Measurements from ENCODE around the gene PRSS37. TPM values are rescaled to one million over a fixed set of nuclear protein-coding genes. Genes with fewer than 3 reads are reported as not detected.

PRSS37 gene, protein sequence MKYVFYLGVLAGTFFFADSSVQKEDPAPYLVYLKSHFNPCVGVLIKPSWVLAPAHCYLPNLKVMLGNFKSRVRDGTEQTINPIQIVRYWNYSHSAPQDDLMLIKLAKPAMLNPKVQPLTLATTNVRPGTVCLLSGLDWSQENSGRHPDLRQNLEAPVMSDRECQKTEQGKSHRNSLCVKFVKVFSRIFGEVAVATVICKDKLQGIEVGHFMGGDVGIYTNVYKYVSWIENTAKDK
- not detected in 2 replicates for total RNA-seq

GRCh38 chr7:141841385-141841784 is at the start of gene PRSS37:
PRSS37 (minus strand) TSS chr7:141841485; CDS start chr7:141841049, 436 bp downstream.

DNA sequence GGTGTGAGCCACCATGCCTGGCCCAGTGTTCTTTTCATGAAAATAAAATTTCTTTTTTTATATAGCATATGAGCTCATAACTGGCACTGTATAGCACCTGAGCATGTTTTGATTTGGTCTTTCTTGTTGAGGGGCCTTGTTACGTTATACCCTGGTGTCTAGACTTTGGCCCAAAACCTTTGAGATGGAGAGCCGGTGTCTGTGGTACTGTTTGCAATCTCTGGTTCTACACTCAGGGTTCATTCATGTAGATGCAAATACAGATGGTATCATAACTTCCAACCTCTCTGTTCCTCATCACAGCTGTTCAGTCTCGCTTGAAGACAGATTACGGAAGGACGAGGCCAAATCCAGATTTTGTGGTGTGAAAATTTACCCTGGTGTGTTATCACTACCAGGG is 51.4 kb downstream of the PRSS37 start, which contains the start of gene TAS2R5:
TSS of gene TAS2R5 (plus strand) at position 301 of the 400 bp plus-strand sequence. CDS start 145 bp downstream, outside the sequence.

Other genes with a start within 250 kb of the PRSS37 start
- 3.9 and 6.8 TPM in 2 replicates for gene DENND11, start 139.3 kb downstream of the PRSS37 start, total RNA-seq
- not detected in 2 replicates for gene WEE2, start 133.1 kb downstream of the PRSS37 start, total RNA-seq
- gene SSBP1, start 103.1 kb downstream of the PRSS37 start, total RNA-seq = 170 and 221 TPM in 2 replicates
- 1.1 TPM in 1 of 2 replicates, not detected in the other for gene TAS2R3, start 77.4 kb downstream of the PRSS37 start, total RNA-seq
- gene TAS2R4, start 64.8 kb downstream of the PRSS37 start, total RNA-seq = under 0.01 and 0.88 TPM in 2 replicates
- 0.39 and 0.48 TPM in 2 replicates for gene TAS2R5, start 51.3 kb downstream of the PRSS37 start, total RNA-seq
- not detected in 2 replicates for gene OR9A4, start 74.9 kb upstream of the PRSS37 start, total RNA-seq
- gene CLEC5A, start 105.5 kb upstream of the PRSS37 start, total RNA-seq = not detected in 2 replicates
- not detected in 2 replicates for gene TAS2R38, start 132.3 kb upstream of the PRSS37 start, total RNA-seq
- gene MGAM, start 154.4 kb upstream of the PRSS37 start, total RNA-seq = 0.24 TPM in 1 of 2 replicates, not detected in the other